Lower leg skin (tissue), 4 donors: ENCODE results near the gene CCDC57. TPM values are rescaled to one million over a fixed set of nuclear protein-coding genes. Genes with fewer than 3 reads are reported as not detected.
"Not testable (repeated sequence)": the region's sequence is repeated elsewhere in the genome, so short reads cannot be mapped to it uniquely, and the experiment has no call there.

Source experiments
- DNase-seq, 2 donors: peaks; one replicate each; pipeline ENCODE4 v3.0.0-alpha.2; 2019; ENCODE audit warnings: low spot score in 2 of 2
- H3K4me3 ChIP-seq: fragments of 200-600 bp; sonication (generic); 2 replicates; pipeline ENCODE4 v1.5.1; 2017; ENCODE audit warnings: mild to moderate bottlenecking, low read depth; ENCODE audit not compliant: poor library complexity, severe bottlenecking
- POLR2A ChIP-seq, 2 donors: fragments of 450-650 bp; IDR thresholded peaks; one replicate each; pipeline ENCODE4 v1.6.1; 2016 to 2017; ENCODE audit warnings: antibody characterized with exemption in 2 of 2, mild to moderate bottlenecking in 1 of 2, moderate library complexity in 1 of 2
- WGBS, 2 donors: methylation state at CpG; one replicate each; pipeline ENCODE4 v1.1.5; 2018; 5-methylcytosine and 5-hydroxymethylcytosine counted together
- intact Hi-C: fragments of 100-400 bp; cut with DNase I; formaldehyde crosslinking; loops from one replicate; pipeline ENCODE4 v1.15.0; 2023; ENCODE audit warnings: low total_unique reads
- total RNA-seq, 4 donors: library from RNA; depleted of rRNA; stranded (reverse); fragments of >200 nt; gene quantifications; one replicate each; pipeline ENCODE4 v1.1.0, GENCODE V29; 2016
- TF ChIP-seq, protein P1 (sequence below), 3 donors: fragments of 450-650 bp; IDR thresholded peaks; one replicate each; pipeline ENCODE4 v1.5.1; 2016; ENCODE audit warnings: antibody characterized with exemption in 3 of 3, mild to moderate bottlenecking in 3 of 3, moderate library complexity in 2 of 3

CCDC57 gene
- total RNA-seq, 4 donors from 2014 or later = 16.0 to 33.5 (median 31.5) TPM

DNA sequence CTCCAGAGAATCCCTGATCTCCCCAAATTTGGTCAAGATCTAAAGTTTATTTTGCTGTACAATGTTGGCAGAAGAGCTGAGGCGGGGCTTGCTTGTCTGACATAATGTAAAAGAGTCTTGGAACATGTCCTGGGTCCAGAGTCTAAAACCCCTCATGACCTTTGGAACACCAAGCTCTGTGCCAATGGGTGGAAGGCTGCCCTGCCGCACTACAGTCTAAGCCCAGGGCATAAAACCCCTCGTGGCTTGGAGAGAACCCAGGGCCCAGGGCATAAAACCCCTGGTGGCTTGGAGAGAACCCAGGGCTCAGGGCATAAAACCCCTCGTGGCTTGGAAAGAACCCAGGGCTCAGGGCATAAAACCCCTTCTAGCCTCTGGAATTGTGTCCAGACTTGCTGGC, 36.7 kb downstream of the CCDC57 start:
- intact Hi-C loops = no loop called here
- 70 to 72% methylated on average over 4 of the region's 4 CpGs for WGBS, 2 donors
- DNase-seq = no peak
- no peak overlapping the region for H3K4me3 ChIP-seq
- TF ChIP-seq, protein P1, sequence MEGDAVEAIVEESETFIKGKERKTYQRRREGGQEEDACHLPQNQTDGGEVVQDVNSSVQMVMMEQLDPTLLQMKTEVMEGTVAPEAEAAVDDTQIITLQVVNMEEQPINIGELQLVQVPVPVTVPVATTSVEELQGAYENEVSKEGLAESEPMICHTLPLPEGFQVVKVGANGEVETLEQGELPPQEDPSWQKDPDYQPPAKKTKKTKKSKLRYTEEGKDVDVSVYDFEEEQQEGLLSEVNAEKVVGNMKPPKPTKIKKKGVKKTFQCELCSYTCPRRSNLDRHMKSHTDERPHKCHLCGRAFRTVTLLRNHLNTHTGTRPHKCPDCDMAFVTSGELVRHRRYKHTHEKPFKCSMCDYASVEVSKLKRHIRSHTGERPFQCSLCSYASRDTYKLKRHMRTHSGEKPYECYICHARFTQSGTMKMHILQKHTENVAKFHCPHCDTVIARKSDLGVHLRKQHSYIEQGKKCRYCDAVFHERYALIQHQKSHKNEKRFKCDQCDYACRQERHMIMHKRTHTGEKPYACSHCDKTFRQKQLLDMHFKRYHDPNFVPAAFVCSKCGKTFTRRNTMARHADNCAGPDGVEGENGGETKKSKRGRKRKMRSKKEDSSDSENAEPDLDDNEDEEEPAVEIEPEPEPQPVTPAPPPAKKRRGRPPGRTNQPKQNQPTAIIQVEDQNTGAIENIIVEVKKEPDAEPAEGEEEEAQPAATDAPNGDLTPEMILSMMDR (IDR thresholded peaks at IDR 0.05) = no peak
- no peak for TF ChIP-seq POLR2A (IDR thresholded peaks at IDR 0.05)

- H3K4me3 ChIP-seq = no peak overlapping the region
- TF ChIP-seq POLR2A (IDR thresholded peaks at IDR 0.05) = no peak
- TF ChIP-seq, protein P1 (IDR thresholded peaks at IDR 0.05) = no peak
- 89 to 90% methylated on average over 10 of the region's 10 CpGs for WGBS, 2 donors
- no peak for DNase-seq
- intact Hi-C loops = no loop called here
Observed at GRCh38 chr17:82175201-82175600, 37.4 kb downstream of the CCDC57 start.

DNA sequence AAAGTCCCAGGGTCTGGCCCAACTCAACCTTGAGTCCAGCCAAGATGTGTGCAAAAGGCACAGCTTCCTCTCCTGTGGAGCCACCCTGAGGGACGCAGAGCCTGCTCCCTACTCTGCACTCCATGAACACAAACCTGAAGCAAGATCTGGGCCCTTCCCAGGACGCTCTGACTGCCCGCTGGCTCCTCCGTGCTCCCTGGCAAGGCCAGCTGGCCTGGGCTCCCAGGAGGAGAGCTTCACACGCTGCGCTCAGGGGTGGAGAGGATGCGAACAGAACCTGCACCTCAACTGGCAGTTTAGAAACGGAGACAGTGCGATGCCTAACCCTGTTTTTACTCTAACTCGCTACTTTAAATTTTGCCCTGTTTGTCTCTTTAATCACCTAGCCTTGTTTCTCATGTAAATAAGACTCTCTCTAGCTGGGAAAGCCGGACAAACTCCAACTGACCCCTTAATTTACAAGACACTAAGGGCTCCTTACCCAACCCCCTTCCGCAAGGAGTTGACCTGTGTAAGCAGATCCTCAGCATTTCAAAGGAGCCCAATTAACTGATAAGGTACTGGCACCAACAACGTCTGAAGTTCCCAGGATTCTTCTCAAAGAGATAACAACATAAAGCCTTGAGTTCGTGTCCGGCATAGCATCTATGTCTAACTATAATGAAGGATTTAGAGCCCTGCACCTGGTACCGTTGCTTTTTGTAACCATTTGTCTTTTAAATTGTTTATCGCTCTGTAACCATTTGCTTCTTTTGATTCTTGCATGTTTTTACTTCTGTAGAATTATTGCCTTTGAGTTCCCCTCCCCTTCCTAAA, 38.4 kb downstream of the CCDC57 start:
- H3K4me3 ChIP-seq, intact Hi-C loops, DNase-seq: not testable (repeated sequence)
- 83 to 89% methylated on average over 17 of the region's 17 CpGs for WGBS, 2 donors

- TF ChIP-seq, protein P1 (IDR thresholded peaks at IDR 0.05) = no peak
- no peak for TF ChIP-seq POLR2A (IDR thresholded peaks at IDR 0.05)
- WGBS, 2 donors = 75 to 80% methylated on average over 18 of the region's 18 CpGs
- H3K4me3 ChIP-seq = no peak overlapping the region
- DNase-seq = no peak
- intact Hi-C loops = no loop called here
Observed at GRCh38 chr17:82173351-82174041, 39.1 kb downstream of the CCDC57 start.

DNA sequence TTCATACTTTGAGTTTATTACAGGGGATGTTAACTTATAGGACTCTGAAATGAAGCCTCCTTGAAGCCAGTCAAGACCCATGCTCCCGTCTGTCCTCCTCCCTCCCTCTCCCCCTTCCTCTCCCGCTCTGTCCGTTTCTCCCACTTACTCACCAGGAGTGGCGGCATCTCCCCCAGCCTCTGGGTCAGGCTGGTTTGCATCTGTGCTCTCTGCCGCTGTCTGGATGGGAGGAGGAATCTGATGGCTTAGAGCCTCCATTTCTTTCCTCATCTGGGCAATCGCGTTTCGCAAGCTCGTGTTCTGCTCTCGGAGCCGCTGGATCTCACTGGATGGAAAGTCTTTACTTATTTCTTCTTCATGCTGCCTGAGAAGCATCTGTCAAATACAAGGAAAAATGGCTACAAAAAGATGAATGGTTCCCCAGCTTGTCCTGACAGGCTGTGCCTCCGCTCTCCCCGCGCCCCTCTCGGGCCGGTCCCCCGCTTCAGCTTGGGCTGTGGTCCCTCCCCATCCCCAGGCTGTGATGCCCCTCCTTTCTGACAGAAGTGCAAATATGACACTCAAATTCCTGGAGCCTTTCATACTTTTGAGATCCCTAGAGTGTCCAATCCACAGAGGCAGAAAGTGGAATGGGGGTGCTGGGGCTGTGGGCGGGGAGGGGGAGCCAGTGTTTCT, 40.0 kb downstream of the CCDC57 start:
- WGBS, 2 donors = 91 to 92% methylated on average over 18 of the region's 18 CpGs
- intact Hi-C loops = no loop called here
- DNase-seq = no peak
- H3K4me3 ChIP-seq = no peak overlapping the region
- no peak for TF ChIP-seq POLR2A (IDR thresholded peaks at IDR 0.05)
- TF ChIP-seq, protein P1 (IDR thresholded peaks at IDR 0.05) = no peak
